ENCODE measurements around the gene NACA. TPM values are rescaled to one million over a fixed set of nuclear protein-coding genes. Genes with fewer than 3 reads are reported as not detected.

The NACA gene
- total RNA-seq, 2 experiments from 2014 or later: 1,441 to 1,479 TPM

DNA sequence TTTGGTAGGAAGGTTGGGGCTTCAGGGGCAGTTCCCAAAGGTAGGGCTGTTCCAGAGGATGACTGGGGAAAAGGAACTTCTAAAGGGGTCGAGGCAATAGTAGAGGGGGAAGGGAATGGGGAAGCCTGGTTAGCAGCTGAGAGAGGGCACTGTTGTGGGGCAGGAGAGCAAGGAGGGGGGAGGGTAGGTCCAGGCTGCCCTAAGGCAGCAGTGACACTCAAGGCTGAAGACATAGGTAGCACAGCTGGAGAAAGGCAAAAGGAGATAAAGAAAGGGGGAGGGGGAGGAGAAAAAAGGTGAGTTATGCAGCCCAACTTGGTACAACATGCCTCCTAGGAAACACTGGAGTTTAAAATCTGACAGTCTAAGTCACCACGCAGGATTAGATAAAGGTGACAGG lies 3.9 kb downstream of the NACA start:
- intact Hi-C loops (cut with DNase I, micrococcal nuclease): loop anchor here in 1 of 2 experiments (10.0 kb wide), 2 partner anchors 46 to 896 kb away; partner anchors contain the start of gene DNAJC14
- Mint-ChIP-seq H3K4me3 (peak overlapping the region; percentile 98), H3K4me1 (ENCODE audit: low read depth) (peaks cover 87% of the 10 kb centered on the region), H3K27me3 (no peaks in the 10 kb centered on the region), H3K9me3 (no peaks in the 10 kb centered on the region), H3K27ac (peak overlapping the region; percentile 92), H3K36me3 (ENCODE audit: low read depth) (peaks cover 85% of the 10 kb centered on the region)
- no peaks in the 10 kb centered on the region for H3K9me3 ChIP-seq (ENCODE audit: control insufficient read depth in 1 of 2, insufficient read depth in 1 of 2, low read length in 2 of 2)
- no peak for DNase-seq
- ATAC-seq (ENCODE audit: poor library complexity): no peak
- TF ChIP-seq, protein P1, sequence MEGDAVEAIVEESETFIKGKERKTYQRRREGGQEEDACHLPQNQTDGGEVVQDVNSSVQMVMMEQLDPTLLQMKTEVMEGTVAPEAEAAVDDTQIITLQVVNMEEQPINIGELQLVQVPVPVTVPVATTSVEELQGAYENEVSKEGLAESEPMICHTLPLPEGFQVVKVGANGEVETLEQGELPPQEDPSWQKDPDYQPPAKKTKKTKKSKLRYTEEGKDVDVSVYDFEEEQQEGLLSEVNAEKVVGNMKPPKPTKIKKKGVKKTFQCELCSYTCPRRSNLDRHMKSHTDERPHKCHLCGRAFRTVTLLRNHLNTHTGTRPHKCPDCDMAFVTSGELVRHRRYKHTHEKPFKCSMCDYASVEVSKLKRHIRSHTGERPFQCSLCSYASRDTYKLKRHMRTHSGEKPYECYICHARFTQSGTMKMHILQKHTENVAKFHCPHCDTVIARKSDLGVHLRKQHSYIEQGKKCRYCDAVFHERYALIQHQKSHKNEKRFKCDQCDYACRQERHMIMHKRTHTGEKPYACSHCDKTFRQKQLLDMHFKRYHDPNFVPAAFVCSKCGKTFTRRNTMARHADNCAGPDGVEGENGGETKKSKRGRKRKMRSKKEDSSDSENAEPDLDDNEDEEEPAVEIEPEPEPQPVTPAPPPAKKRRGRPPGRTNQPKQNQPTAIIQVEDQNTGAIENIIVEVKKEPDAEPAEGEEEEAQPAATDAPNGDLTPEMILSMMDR (IDR thresholded peaks at IDR 0.05): no peak
- H3K4me3 ChIP-seq (ENCODE audit: low read length): no peak overlapping the region
- H3K36me3 ChIP-seq (ENCODE audit: insufficient read depth, low read length): peaks cover 55% of the 10 kb centered on the region
- peak overlapping the region; percentile 31 to 50 for H3K27ac ChIP-seq (ENCODE audit: low read depth in 1 of 2, low read length in 2 of 2)
- CTCF ChIA-PET: no interaction called here
- peaks cover 85% of the 10 kb centered on the region for H3K4me1 ChIP-seq (ENCODE audit: insufficient read depth, low read length)
- POLR2A ChIA-PET: interaction anchor here (0.6 to 4.2 kb wide), 3 partner anchors 33 to 474 kb away, joined by 3 to 26 read pairs (median 3); partner anchors contain the start of gene PTGES3
- no peaks in the 10 kb centered on the region for H3K27me3 ChIP-seq (ENCODE audit: control insufficient read depth in 1 of 2, insufficient read depth in 2 of 2, low read length in 2 of 2)

DNA sequence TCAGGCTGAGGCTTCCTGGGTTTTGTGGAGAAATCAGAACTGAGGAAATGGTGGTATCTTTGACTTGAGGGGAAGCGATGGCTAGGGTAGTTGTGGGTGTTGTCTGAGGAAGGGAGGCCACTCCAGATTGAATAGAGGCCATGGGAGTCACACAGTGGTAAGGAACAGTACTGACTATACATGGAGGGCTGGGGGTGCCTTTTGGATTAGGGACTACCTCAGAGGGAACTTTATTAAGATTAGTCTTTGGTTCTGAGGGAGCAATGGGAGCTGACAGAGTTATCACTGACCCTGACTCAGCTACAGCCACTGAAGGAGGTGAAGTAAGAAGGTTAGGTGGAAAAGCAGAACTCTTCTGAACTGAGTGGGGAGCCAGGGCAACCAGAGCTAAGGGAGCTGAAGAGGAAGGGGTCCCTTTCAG lies 4.4 kb downstream of the NACA start:
- Histone ChIP-seq H3K4me1 (ENCODE audit: insufficient read depth, low read length) (peaks cover 83% of the 10 kb centered on the region), H3K9me3 (ENCODE audit: control insufficient read depth in 1 of 2, insufficient read depth in 1 of 2, low read length in 2 of 2) (no peaks in the 10 kb centered on the region), H3K27me3 (ENCODE audit: control insufficient read depth in 1 of 2, insufficient read depth in 2 of 2, low read length in 2 of 2) (no peaks in the 10 kb centered on the region), H3K27ac (ENCODE audit: low read depth in 1 of 2, low read length in 2 of 2) (peak overlapping the region; percentile 31 to 50), H3K4me3 (ENCODE audit: low read length) (no peak overlapping the region), H3K36me3 (ENCODE audit: insufficient read depth, low read length) (peaks cover 60% of the 10 kb centered on the region)
- Mint-ChIP-seq H3K27ac (peak overlapping the region; percentile 92), H3K27me3 (no peaks in the 10 kb centered on the region), H3K36me3 (ENCODE audit: low read depth) (peaks cover 87% of the 10 kb centered on the region), H3K4me1 (ENCODE audit: low read depth) (peaks cover 88% of the 10 kb centered on the region), H3K4me3 (peak overlapping the region; percentile 98), H3K9me3 (no peaks in the 10 kb centered on the region)
- no peak for ATAC-seq (ENCODE audit: poor library complexity)
- TF ChIP-seq, protein P1 (IDR thresholded peaks at IDR 0.05): no peak
- intact Hi-C loops (cut with DNase I, micrococcal nuclease): loop anchor here in 1 of 2 experiments (10.0 kb wide), 2 partner anchors 46 to 896 kb away; partner anchors contain the start of gene DNAJC14
- peak in 2 of 14 experiments; percentile 35 for DNase-seq
- ChIA-PET CTCF (no interaction called here), POLR2A (interaction anchor here (0.8 to 4.2 kb wide), 3 partner anchors 32 to 392 kb away, joined by 3 to 26 read pairs (median 3); partner anchors contain the start of genes BAZ2A and PTGES3)

DNA sequence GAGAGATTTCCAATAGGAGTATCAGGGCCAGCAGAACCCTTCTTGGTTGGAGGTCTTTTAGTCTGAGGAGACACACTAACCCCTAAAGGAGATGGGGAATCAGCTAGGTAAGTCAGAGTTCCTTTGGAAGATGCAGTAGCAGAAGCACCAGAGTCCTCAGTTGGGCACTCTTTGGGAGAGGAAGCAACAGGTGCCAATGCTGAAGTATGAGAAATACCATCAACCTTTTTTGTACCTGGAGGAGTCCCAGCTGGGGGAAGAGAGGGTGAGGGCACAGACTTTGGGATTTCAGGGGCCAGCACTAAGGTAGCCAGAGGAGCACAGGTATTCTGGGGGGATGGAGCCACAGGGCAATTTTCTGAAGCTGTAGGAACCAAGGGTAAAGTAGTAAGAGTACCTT lies 6.0 kb downstream of the NACA start:
- Histone ChIP-seq H3K27me3 (ENCODE audit: control insufficient read depth in 1 of 2, insufficient read depth in 2 of 2, low read length in 2 of 2) (no peaks in the 10 kb centered on the region), H3K27ac (ENCODE audit: low read depth in 1 of 2, low read length in 2 of 2) (peak overlapping the region; percentile 3 to 9), H3K4me3 (ENCODE audit: low read length) (no peak overlapping the region), H3K4me1 (ENCODE audit: insufficient read depth, low read length) (peaks cover 71% of the 10 kb centered on the region), H3K9me3 (ENCODE audit: control insufficient read depth in 1 of 2, insufficient read depth in 1 of 2, low read length in 2 of 2) (no peaks in the 10 kb centered on the region), H3K36me3 (ENCODE audit: insufficient read depth, low read length) (peaks cover 77% of the 10 kb centered on the region)
- Mint-ChIP-seq H3K36me3 (ENCODE audit: low read depth) (peaks cover 88% of the 10 kb centered on the region), H3K27me3 (no peaks in the 10 kb centered on the region), H3K27ac (peak overlapping the region; percentile 92), H3K4me1 (ENCODE audit: low read depth) (peaks cover 81% of the 10 kb centered on the region), H3K9me3 (no peaks in the 10 kb centered on the region), H3K4me3 (peak overlapping the region; percentile 28)
- ATAC-seq (ENCODE audit: poor library complexity): no peak
- DNase-seq: no peak
- POLR2A ChIA-PET: interaction anchor here (0.6 to 4.2 kb wide), 2 partner anchors 31 to 369 kb away, joined by 3 to 26 read pairs; partner anchors contain the start of gene PTGES3
- intact Hi-C loops (cut with DNase I, micrococcal nuclease): no loop called here
- TF ChIP-seq, protein P1 (IDR thresholded peaks at IDR 0.05): no peak
- CTCF ChIA-PET: interaction anchor here (0.5 kb wide), 1 partner anchor 37 kb away, joined by 3 read pairs; no protein-coding TSS in a partner anchor

Data from CD4-positive, alpha-beta T cell (primary cell).